ENCODE results near the gene NRXN2.

Gene NRXN2

DNA sequence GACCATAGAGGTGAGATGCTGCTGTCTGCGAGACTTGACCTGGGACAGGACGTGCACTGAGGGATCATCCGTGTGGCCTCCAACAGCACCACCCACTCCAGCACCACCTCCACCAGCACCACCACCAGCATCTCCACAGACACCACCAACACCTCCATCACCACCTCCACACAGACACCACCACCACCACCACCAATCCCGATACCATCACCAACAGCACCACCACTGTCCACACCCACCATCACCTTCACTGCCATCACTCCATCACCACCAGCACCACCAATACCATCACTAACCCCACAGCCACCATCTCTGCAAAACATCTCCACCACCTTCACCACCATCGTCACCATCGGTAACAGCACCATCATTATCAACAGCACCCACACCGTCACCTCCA lies 158.6 kb downstream of the NRXN2 start (continued):
- TF ChIP-seq MEIS1 (CRISPR knock-in tag; IDR thresholded peaks at IDR 0.05; ENCODE audit: borderline replicate concordance) (no peak), ZNF514 (tag by site-specific recombination; IDR thresholded peaks at IDR 0.05) (no peak)

DNA sequence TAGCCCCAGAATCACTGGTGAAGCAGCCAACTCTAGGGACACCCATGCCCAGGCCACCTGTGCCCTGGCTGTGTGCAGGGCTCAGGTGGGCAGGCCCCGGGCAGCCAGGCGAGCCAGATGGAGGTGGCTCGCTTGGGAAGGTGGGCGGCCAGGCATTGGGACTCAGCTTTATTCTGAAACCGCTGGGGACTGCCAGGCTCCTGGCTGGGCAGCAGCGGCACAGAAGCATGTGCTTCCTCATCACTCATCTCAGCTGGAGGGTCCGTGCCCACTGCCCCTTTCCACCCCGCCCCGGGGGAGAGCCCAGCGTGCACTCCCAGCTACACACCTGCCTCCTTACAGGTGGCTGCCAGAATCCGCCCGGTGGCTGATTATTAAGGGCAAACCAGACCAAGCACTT lies 159.0 kb downstream of the NRXN2 start:
- CTCF ChIA-PET = interaction anchor here (0.6 to 1.8 kb wide), 4 partner anchors 11 to 124 kb away, joined by 3 to 5 read pairs (median 3); no protein-coding TSS in a partner anchor
- no peak overlapping the region for H3K27ac ChIP-seq (ENCODE audit: extremely low read depth, low read depth, low read length)
- H3K9me3 ChIP-seq (ENCODE audit: control insufficient read depth, insufficient read depth, low read depth, low read length) = no peaks in the 10 kb centered on the region
- POLR2A ChIA-PET = no interaction called here
- no peaks in the 10 kb centered on the region for H3K36me3 ChIP-seq (ENCODE audit: control insufficient read depth in 2 of 2, insufficient read depth in 1 of 2, low read length in 2 of 2)
- H3K4me1 ChIP-seq (ENCODE audit: control insufficient read depth, insufficient read depth, low read length) = no peaks in the 10 kb centered on the region
- H3K4me3 ChIP-seq (ENCODE audit: low read depth, low read length) = no peak overlapping the region
- TF ChIP-seq PBX3 (CRISPR knock-in tag; IDR thresholded peaks at IDR 0.05) (no peak), GLIS1 (tag by site-specific recombination; IDR thresholded peaks at IDR 0.05) (no peak), GLI2 (tag by site-specific recombination; IDR thresholded peaks at IDR 0.05; ENCODE audit: borderline replicate concordance, low read depth) (no peak), TCF7L2 (IDR thresholded peaks at IDR 0.05; ENCODE audit: borderline replicate concordance, low read depth, low read length) (no peak), PRDM2 (tag by site-specific recombination; IDR thresholded peaks at IDR 0.05; ENCODE audit: borderline replicate concordance) (no peak), PRDM10 (tag by site-specific recombination; IDR thresholded peaks at IDR 0.05) (no peak), ZNF214 (tag by site-specific recombination; IDR thresholded peaks at IDR 0.05; ENCODE audit: borderline replicate concordance) (no peak), ZNF501 (tag by site-specific recombination; IDR thresholded peaks at IDR 0.05) (no peak), ZNF561 (tag by site-specific recombination; IDR thresholded peaks at IDR 0.05; ENCODE audit: borderline replicate concordance) (no peak), ZNF426 (tag by site-specific recombination; IDR thresholded peaks at IDR 0.05) (no peak)
- TF ChIP-seq, protein P1, sequence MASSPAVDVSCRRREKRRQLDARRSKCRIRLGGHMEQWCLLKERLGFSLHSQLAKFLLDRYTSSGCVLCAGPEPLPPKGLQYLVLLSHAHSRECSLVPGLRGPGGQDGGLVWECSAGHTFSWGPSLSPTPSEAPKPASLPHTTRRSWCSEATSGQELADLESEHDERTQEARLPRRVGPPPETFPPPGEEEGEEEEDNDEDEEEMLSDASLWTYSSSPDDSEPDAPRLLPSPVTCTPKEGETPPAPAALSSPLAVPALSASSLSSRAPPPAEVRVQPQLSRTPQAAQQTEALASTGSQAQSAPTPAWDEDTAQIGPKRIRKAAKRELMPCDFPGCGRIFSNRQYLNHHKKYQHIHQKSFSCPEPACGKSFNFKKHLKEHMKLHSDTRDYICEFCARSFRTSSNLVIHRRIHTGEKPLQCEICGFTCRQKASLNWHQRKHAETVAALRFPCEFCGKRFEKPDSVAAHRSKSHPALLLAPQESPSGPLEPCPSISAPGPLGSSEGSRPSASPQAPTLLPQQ (tag by site-specific recombination; IDR thresholded peaks at IDR 0.05) = no peak
